Suprapubic skin (tissue), 4 donors: Measurements from ENCODE around the gene RAD51AP2. TPM values are rescaled to one million over a fixed set of nuclear protein-coding genes. Genes with fewer than 3 reads are reported as not detected.

Source experiments
- DNase-seq, 2 donors: peaks; one replicate each; pipeline ENCODE4 v3.0.0-alpha.2; 2019; ENCODE audit warnings: low spot score in 2 of 2
- H3K27ac ChIP-seq: fragments of 200-600 bp; sonication (generic); one replicate; pipeline ENCODE4 v1.5.1; 2019
- H3K27me3 ChIP-seq: fragments of 200-600 bp; sonication (generic); one replicate; pipeline ENCODE4 v1.5.1; 2019
- H3K36me3 ChIP-seq: fragments of 200-600 bp; sonication (generic); one replicate; pipeline ENCODE4 v1.5.1; 2019
- H3K4me1 ChIP-seq: fragments of 200-600 bp; sonication (generic); one replicate; pipeline ENCODE4 v1.5.1; 2019
- H3K4me3 ChIP-seq: fragments of 200-600 bp; sonication (generic); one replicate; pipeline ENCODE4 v1.5.1; 2019; ENCODE audit warnings: mild to moderate bottlenecking
- H3K9me3 ChIP-seq: fragments of 200-600 bp; sonication (generic); one replicate; pipeline ENCODE4 v1.5.1; 2019
- CTCF ChIP-seq, 2 donors: fragments of 200-600 bp in 1 of 2; fragments of 450-650 bp in 1 of 2; sonication (generic) in 1 of 2; IDR thresholded peaks; one replicate each; pipeline ENCODE4 v1.5.1; 2016 to 2019; ENCODE audit warnings: antibody characterized with exemption in 2 of 2, mild to moderate bottlenecking in 1 of 2, moderate library complexity in 1 of 2
- EP300 ChIP-seq: sonication (generic); formaldehyde crosslinking; IDR thresholded peaks from one replicate; pipeline ENCODE4 v1.6.1; 2017; ENCODE audit warnings: antibody characterized with exemption
- POLR2A ChIP-seq, 2 donors: fragments of 450-650 bp; IDR thresholded peaks; one replicate each; pipeline ENCODE4 v1.6.1; 2017; ENCODE audit warnings: antibody characterized with exemption in 2 of 2, mild to moderate bottlenecking in 2 of 2, moderate library complexity in 2 of 2
- POLR2AphosphoS5 ChIP-seq, 3 donors: sonication (generic); formaldehyde crosslinking; IDR thresholded peaks; one replicate each; pipeline ENCODE4 v1.6.1; 2017; ENCODE audit warnings: antibody characterized with exemption in 3 of 3
- WGBS: methylation state at CpG from one replicate; pipeline ENCODE4 v1.1.5; 2018; 5-methylcytosine and 5-hydroxymethylcytosine counted together
- total RNA-seq, 4 donors: library from RNA; depleted of rRNA; stranded (reverse); fragments of >200 nt; gene quantifications; one replicate each; pipeline ENCODE4 v1.1.0, GENCODE V29; 2016

The RAD51AP2 gene
- total RNA-seq, 4 donors from 2014 or later = 0.11 to 0.89 (median 0.18) TPM; not detected in 1

- Histone ChIP-seq H3K27ac (no peak overlapping the region), H3K36me3 (no peaks in the 10 kb centered on the region), H3K27me3 (no peaks in the 10 kb centered on the region), H3K9me3 (no peaks in the 10 kb centered on the region), H3K4me3 (no peak overlapping the region), H3K4me1 (no peaks in the 10 kb centered on the region)
- no peak for TF ChIP-seq POLR2AphosphoS5 (IDR thresholded peaks at IDR 0.05)
- no peak for TF ChIP-seq CTCF (IDR thresholded peaks at IDR 0.05)
- TF ChIP-seq EP300 = no peak
- no peak for TF ChIP-seq POLR2A (IDR thresholded peaks at IDR 0.05)
- 91% methylated on average over 1 of the region's 1 CpG for WGBS
- no peak for DNase-seq
Observed at GRCh38 chr2:17555150-17555549, 36.9 kb upstream of the RAD51AP2 start.

- TF ChIP-seq EP300 = no peak
- no peak for TF ChIP-seq POLR2A (IDR thresholded peaks at IDR 0.05)
- TF ChIP-seq CTCF (IDR thresholded peaks at IDR 0.05) = no peak
- TF ChIP-seq POLR2AphosphoS5 (IDR thresholded peaks at IDR 0.05) = no peak
- Histone ChIP-seq H3K9me3 (no peaks in the 10 kb centered on the region), H3K4me1 (no peaks in the 10 kb centered on the region), H3K36me3 (no peaks in the 10 kb centered on the region), H3K27me3 (no peaks in the 10 kb centered on the region), H3K27ac (no peak overlapping the region), H3K4me3 (no peak overlapping the region)
- no peak for DNase-seq
- 73% methylated on average over 2 of the region's 2 CpGs for WGBS
Observed at GRCh38 chr2:17550907-17551306, 32.7 kb upstream of the RAD51AP2 start.

- 81% methylated on average over 5 of the region's 5 CpGs for WGBS
- Histone ChIP-seq H3K27me3 (no peaks in the 10 kb centered on the region), H3K27ac (no peak overlapping the region), H3K4me3 (no peak overlapping the region), H3K4me1 (peaks cover 12% of the 10 kb centered on the region), H3K9me3 (no peaks in the 10 kb centered on the region), H3K36me3 (no peaks in the 10 kb centered on the region)
- no peak for TF ChIP-seq POLR2A (IDR thresholded peaks at IDR 0.05)
- no peak for TF ChIP-seq POLR2AphosphoS5 (IDR thresholded peaks at IDR 0.05)
- no peak for TF ChIP-seq CTCF (IDR thresholded peaks at IDR 0.05)
- TF ChIP-seq EP300 = no peak
- DNase-seq = no peak
Observed at GRCh38 chr2:17547737-17548136, 29.5 kb upstream of the RAD51AP2 start.

- Histone ChIP-seq H3K4me1 (peaks cover 12% of the 10 kb centered on the region), H3K36me3 (no peaks in the 10 kb centered on the region), H3K27me3 (peaks cover under 1% of the 10 kb centered on the region), H3K9me3 (no peaks in the 10 kb centered on the region), H3K27ac (no peak overlapping the region), H3K4me3 (no peak overlapping the region)
- TF ChIP-seq POLR2A (IDR thresholded peaks at IDR 0.05) (no peak), CTCF (IDR thresholded peaks at IDR 0.05) (no peak), EP300 (no peak)
- DNase-seq = no peak
- WGBS = 84% methylated on average over 2 of the region's 2 CpGs
Observed at GRCh38 chr2:17547237-17547636, 29.0 kb upstream of the RAD51AP2 start.

- no peak for TF ChIP-seq CTCF (IDR thresholded peaks at IDR 0.05)
- no peak for TF ChIP-seq POLR2AphosphoS5 (IDR thresholded peaks at IDR 0.05)
- no peak for TF ChIP-seq EP300
- TF ChIP-seq POLR2A (IDR thresholded peaks at IDR 0.05) = no peak
- Histone ChIP-seq H3K9me3 (no peaks in the 10 kb centered on the region), H3K4me3 (no peak overlapping the region), H3K27me3 (peaks cover 7% of the 10 kb centered on the region), H3K27ac (no peak overlapping the region), H3K4me1 (peaks cover 13% of the 10 kb centered on the region), H3K36me3 (no peaks in the 10 kb centered on the region)
- no peak for DNase-seq
- 66% methylated on average over 5 of the region's 5 CpGs for WGBS
Observed at GRCh38 chr2:17545680-17546613, 27.7 kb upstream of the RAD51AP2 start.
